ENCODE measurements around the gene TNF. TPM values are rescaled to one million over a fixed set of nuclear protein-coding genes. Genes with fewer than 3 reads are reported as not detected.

Gene TNF
- total and polyA plus RNA-seq, 2 of the 13 experiments (the other 11 are each of a cell fraction or from before 2014, with no cell fraction given): not detected

DNA sequence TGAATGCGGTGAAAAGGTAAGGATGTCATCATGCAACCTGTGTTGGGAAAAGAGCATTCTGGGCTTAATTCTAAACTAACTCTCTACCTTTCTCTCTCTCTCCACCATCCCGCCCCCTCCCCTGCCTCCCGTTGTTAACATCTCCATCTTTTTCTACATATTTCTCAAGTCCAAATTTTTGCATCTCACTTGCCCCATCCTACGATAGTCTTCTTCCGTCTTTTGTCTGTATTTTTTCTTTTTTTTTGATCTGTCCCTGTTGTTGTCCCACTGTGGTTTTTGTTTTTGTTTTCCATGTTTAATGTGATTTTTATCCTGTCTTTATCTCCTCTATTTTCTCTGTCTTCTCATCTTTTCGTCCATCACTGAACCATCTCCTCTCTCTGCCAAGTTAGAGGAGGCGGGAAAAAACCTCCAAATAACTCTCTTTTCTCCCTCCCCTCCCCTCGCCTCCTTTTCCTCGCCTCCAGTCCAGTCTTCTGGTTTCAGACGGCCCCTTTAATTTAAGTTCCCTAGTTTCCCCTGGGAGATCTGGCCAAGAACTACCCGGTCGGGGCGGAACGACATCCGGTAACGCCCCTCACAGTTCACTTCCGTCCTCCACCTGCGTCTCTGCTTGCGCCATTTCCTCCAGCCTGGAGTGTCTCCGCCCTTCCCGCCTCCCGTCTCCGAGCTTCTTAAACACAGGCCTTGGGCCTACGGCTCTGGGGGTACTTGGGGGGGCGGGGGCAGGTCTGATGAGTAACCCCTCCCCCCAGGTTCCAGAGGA lies 28.2 kb upstream of the TNF start, which contains the start of gene NFKBIL1 (continued):
- TF ChIP-seq, protein P1, sequence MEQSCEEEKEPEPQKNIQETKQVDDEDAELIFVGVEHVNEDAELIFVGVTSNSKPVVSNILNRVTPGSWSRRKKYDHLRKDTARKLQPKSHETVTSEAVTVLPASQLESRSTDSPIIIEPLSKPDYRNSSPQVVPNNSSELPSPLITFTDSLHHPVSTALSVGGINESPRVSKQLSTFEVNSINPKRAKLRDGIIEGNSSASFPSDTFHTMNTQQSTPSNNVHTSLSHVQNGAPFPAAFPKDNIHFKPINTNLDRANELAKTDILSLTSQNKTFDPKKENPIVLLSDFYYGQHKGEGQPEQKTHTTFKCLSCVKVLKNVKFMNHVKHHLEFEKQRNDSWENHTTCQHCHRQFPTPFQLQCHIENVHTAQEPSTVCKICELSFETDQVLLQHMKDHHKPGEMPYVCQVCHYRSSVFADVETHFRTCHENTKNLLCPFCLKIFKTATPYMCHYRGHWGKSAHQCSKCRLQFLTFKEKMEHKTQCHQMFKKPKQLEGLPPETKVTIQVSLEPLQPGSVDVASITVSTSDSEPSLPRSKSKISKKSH (CRISPR knock-in tag; IDR thresholded peaks at IDR 0.05; ENCODE audit: borderline replicate concordance): no peak
- TF ChIP-seq NCOA5 (CRISPR knock-in tag; IDR thresholded peaks at IDR 0.05): no peak
- no peak for TF ChIP-seq SATB2 (CRISPR knock-in tag; IDR thresholded peaks at IDR 0.05)
- TF ChIP-seq, protein P2, sequence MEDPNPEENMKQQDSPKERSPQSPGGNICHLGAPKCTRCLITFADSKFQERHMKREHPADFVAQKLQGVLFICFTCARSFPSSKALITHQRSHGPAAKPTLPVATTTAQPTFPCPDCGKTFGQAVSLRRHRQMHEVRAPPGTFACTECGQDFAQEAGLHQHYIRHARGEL (CRISPR knock-in tag; IDR thresholded peaks at IDR 0.05): no peak
- TF ChIP-seq NFE2 (CRISPR knock-in tag; IDR thresholded peaks at IDR 0.05): no peak
- TF ChIP-seq ZNF670 (CRISPR knock-in tag; IDR thresholded peaks at IDR 0.05; ENCODE audit: borderline replicate concordance): no peak
- peak; percentile 63; the same call in 1 of the 2 replicates for TF ChIP-seq ZNF543 (CRISPR knock-in tag; IDR thresholded peaks at IDR 0.05)
- no peak for TF ChIP-seq ZNF12 (CRISPR knock-in tag; IDR thresholded peaks at IDR 0.05)
- no peak for TF ChIP-seq ZNF713 (CRISPR knock-in tag; IDR thresholded peaks at IDR 0.05)
- peak; percentile 32 for TF ChIP-seq THRA (CRISPR knock-in tag; IDR thresholded peaks at IDR 0.05; ENCODE audit: borderline replicate concordance)
- TF ChIP-seq, protein P3, sequence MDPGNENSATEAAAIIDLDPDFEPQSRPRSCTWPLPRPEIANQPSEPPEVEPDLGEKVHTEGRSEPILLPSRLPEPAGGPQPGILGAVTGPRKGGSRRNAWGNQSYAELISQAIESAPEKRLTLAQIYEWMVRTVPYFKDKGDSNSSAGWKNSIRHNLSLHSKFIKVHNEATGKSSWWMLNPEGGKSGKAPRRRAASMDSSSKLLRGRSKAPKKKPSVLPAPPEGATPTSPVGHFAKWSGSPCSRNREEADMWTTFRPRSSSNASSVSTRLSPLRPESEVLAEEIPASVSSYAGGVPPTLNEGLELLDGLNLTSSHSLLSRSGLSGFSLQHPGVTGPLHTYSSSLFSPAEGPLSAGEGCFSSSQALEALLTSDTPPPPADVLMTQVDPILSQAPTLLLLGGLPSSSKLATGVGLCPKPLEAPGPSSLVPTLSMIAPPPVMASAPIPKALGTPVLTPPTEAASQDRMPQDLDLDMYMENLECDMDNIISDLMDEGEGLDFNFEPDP (CRISPR knock-in tag; conservative IDR thresholded peaks at IDR 0.05): no peak
- no peak for TF ChIP-seq XBP1 (CRISPR knock-in tag; IDR thresholded peaks at IDR 0.05)
- TF ChIP-seq ZMAT5 (CRISPR knock-in tag; IDR thresholded peaks at IDR 0.05; ENCODE audit: borderline replicate concordance, low read depth): no peak
- TF ChIP-seq THYN1 (CRISPR knock-in tag; IDR thresholded peaks at IDR 0.05; ENCODE audit: borderline replicate concordance, low read depth): no peak
- TF ChIP-seq RBAK (CRISPR knock-in tag; IDR thresholded peaks at IDR 0.05): no peak
- TF ChIP-seq TAF1 (CRISPR knock-in tag; IDR thresholded peaks at IDR 0.05): peak; percentile 59
- TF ChIP-seq MEIS2 (CRISPR knock-in tag; IDR thresholded peaks at IDR 0.05): 0 out of 2 replicates have a peak, but pooled peaks have one; percentile 42
- TF ChIP-seq MIER2 (CRISPR knock-in tag; IDR thresholded peaks at IDR 0.05): peak; percentile 64; the same call in 1 of the 2 replicates
- peak; percentile 11; the same call in 1 of the 2 replicates for TF ChIP-seq NFYC (CRISPR knock-in tag; IDR thresholded peaks at IDR 0.05)
- TF ChIP-seq MED13 (CRISPR knock-in tag; IDR thresholded peaks at IDR 0.05): no peak
- 0 out of 2 replicates have a peak, but pooled peaks have one; percentile 18 for TF ChIP-seq ZNF652 (CRISPR knock-in tag; IDR thresholded peaks at IDR 0.05; ENCODE audit: borderline replicate concordance, low read depth)
- TF ChIP-seq, protein P4, sequence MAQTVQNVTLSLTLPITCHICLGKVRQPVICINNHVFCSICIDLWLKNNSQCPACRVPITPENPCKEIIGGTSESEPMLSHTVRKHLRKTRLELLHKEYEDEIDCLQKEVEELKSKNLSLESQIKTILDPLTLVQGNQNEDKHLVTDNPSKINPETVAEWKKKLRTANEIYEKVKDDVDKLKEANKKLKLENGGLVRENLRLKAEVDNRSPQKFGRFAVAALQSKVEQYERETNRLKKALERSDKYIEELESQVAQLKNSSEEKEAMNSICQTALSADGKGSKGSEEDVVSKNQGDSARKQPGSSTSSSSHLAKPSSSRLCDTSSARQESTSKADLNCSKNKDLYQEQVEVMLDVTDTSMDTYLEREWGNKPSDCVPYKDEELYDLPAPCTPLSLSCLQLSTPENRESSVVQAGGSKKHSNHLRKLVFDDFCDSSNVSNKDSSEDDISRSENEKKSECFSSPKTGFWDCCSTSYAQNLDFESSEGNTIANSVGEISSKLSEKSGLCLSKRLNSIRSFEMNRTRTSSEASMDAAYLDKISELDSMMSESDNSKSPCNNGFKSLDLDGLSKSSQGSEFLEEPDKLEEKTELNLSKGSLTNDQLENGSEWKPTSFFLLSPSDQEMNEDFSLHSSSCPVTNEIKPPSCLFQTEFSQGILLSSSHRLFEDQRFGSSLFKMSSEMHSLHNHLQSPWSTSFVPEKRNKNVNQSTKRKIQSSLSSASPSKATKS (CRISPR knock-in tag; IDR thresholded peaks at IDR 0.05): no peak
- TF ChIP-seq AKAP8 (CRISPR knock-in tag; IDR thresholded peaks at IDR 0.05): no peak
- no peak for TF ChIP-seq RBFOX2 (IDR thresholded peaks at IDR 0.05; ENCODE audit: low read depth, low read length)
